B cell (primary cell): ENCODE results near the gene COPA. TPM values are rescaled to one million over a fixed set of nuclear protein-coding genes. Genes with fewer than 3 reads are reported as not detected.

Experiments used
- ATAC-seq: fragments of 200-7000 bp; cut with Tn5 transposase; one replicate; pipeline ENCODE4 v1.10.0; 2021; ENCODE audit warnings: low read depth, mild to moderate bottlenecking, moderate number of reproducible peaks, moderate library complexity
- CTCF ChIA-PET: fragments of 350-600 bp; sonication (Branson Sonifier 250); formaldehyde crosslinking; loops from one replicate; lab custom pipeline; 2021; ENCODE audit warnings: antibody characterized with exemption, inconsistent platforms; lab: Charles Lee
- POLR2A ChIA-PET: fragments of 350-600 bp; sonication (Branson Sonifier 250); formaldehyde crosslinking; loops from one replicate; lab custom pipeline; 2021; ENCODE audit warnings: antibody characterized with exemption; lab: Charles Lee
- DNase-seq: peaks from one replicate; pipeline ENCODE4 v3.0.0; 2013
- H2AFZ ChIP-seq: 2 replicates; pipeline ENCODE4 v1.6.1; 2012; ENCODE audit warnings: mild to moderate bottlenecking, low read depth, low read length; ENCODE audit not compliant: insufficient read depth, poor library complexity, severe bottlenecking
- H3K27ac ChIP-seq, 2 donors: 1 replicate in 1 of 2; 2 replicates in 1 of 2; pipeline ENCODE4 v1.5.1; 2012 to 2013; ENCODE audit warnings: low read length in 2 of 2, mild to moderate bottlenecking in 2 of 2, moderate library complexity in 1 of 2
- H3K27me3 ChIP-seq, 4 experiments: fragments of 200-600 bp in 1 of 4; sonication (generic) in 1 of 4; replicated peaks in 1 of 4; 1 replicate in 2 of 4; 2 replicates in 2 of 4; pipeline versions ENCODE4 v1.6.1 to v1.7.0; 2013 to 2016; ENCODE audit warnings: low read length in 3 of 4, mild to moderate bottlenecking in 2 of 4, mixed read lengths in 1 of 4, moderate library complexity in 1 of 4; ENCODE audit not compliant: insufficient read depth in 4 of 4, control insufficient read depth in 3 of 4; ENCODE audit errors: control extremely low read depth in 1 of 4
- H3K36me3 ChIP-seq, 2 experiments: replicated peaks in 1 of 2; 1 replicate in 1 of 2; 2 replicates in 1 of 2; pipeline versions ENCODE4 v1.6.1 to v1.7.1; 2013; ENCODE audit warnings: low read length in 1 of 2; ENCODE audit not compliant: insufficient read depth in 2 of 2, control insufficient read depth in 1 of 2; ENCODE audit errors: control extremely low read depth in 1 of 2, extremely low read depth in 1 of 2
- H3K4me1 ChIP-seq, 2 donors: fragments of 200-600 bp in 1 of 2; sonication (generic) in 1 of 2; 1 replicate in 1 of 2; 2 replicates in 1 of 2; pipeline versions ENCODE4 v1.5.1 to v1.6.1; 2013 to 2017; ENCODE audit warnings: low read length in 2 of 2; ENCODE audit not compliant: control insufficient read depth in 2 of 2, insufficient read depth in 2 of 2
- H3K4me2 ChIP-seq: replicated peaks from 2 replicates; pipeline ENCODE3; 2012; ENCODE audit warnings: mild to moderate bottlenecking, low read depth, low read length; ENCODE audit not compliant: poor library complexity, severe bottlenecking
- H3K4me3 ChIP-seq, 5 experiments: fragments of 200-600 bp in 1 of 5; sonication (generic) in 1 of 5; 1 replicate in 3 of 5; 2 replicates in 2 of 5; pipeline versions ENCODE4 v1.5.1 to v1.7.0; 2011 to 2016; ENCODE audit warnings: low read length in 4 of 5, mild to moderate bottlenecking in 4 of 5, low read depth in 2 of 5, control low read depth in 1 of 5, moderate library complexity in 1 of 5; ENCODE audit not compliant: insufficient read depth in 1 of 5; ENCODE audit errors: control extremely low read depth in 1 of 5, extremely low read depth in 1 of 5
- H3K79me2 ChIP-seq: fragments of 200-600 bp; sonication (generic); one replicate; pipeline ENCODE4 v1.6.0; 2016; ENCODE audit warnings: low read length; ENCODE audit not compliant: control insufficient read depth, insufficient read depth
- H3K9ac ChIP-seq: fragments of 200-600 bp; sonication (generic); 2 replicates; pipeline ENCODE4 v1.6.1; 2017; ENCODE audit warnings: mild to moderate bottlenecking, low read length, moderate library complexity
- H3K9me3 ChIP-seq, 3 donors: one replicate each; pipeline versions ENCODE4 v1.6.1 to v1.7.1; 2013; ENCODE audit warnings: low read length in 2 of 3; ENCODE audit not compliant: control insufficient read depth in 2 of 3, insufficient read depth in 1 of 3; ENCODE audit errors: control extremely low read depth in 1 of 3
- H4K20me1 ChIP-seq: 2 replicates; pipeline ENCODE4 v1.6.0; 2012; ENCODE audit warnings: mild to moderate bottlenecking, low read length; ENCODE audit not compliant: insufficient read depth, control insufficient read depth, poor library complexity, severe bottlenecking
- H3K27ac Mint-ChIP-seq: one replicate; pipeline ENCODE4 v1.8.0; 2021; ENCODE audit warnings: mixed read lengths
- H3K27me3 Mint-ChIP-seq: one replicate; pipeline ENCODE4 v1.8.0; 2021; ENCODE audit warnings: mixed read lengths
- H3K4me1 Mint-ChIP-seq: one replicate; pipeline ENCODE4 v1.8.0; 2021; ENCODE audit warnings: mixed read lengths
- H3K4me3 Mint-ChIP-seq: one replicate; pipeline ENCODE4 v1.8.0; 2021; ENCODE audit warnings: mixed read lengths
- H3K9me3 Mint-ChIP-seq: one replicate; pipeline ENCODE4 v1.8.0; 2022; ENCODE audit warnings: mixed read lengths; ENCODE audit not compliant: insufficient read depth
- EZH2 ChIP-seq: IDR thresholded peaks from 2 replicates; pipeline ENCODE4 v1.6.1; 2012; ENCODE audit warnings: borderline replicate concordance, low read depth, mild to moderate bottlenecking, moderate library complexity, low read length; ENCODE audit not compliant: insufficient read depth, poor library complexity, severe bottlenecking
- WGBS: methylation state at CpG from one replicate; pipeline ENCODE4 v1.1.5; 2013; ENCODE audit warnings: missing lambda C conversion rate; ENCODE audit not compliant: insufficient coverage; 5-methylcytosine and 5-hydroxymethylcytosine counted together
- intact Hi-C: fragments of 100-400 bp; cut with micrococcal nuclease; formaldehyde crosslinking; loops from one replicate; pipeline ENCODE4 v1.10.0; 2022
- polyA plus RNA-seq: library from polyadenylated mRNA; depleted of rRNA; stranded (reverse); fragments of >200 nt; gene quantifications from 2 replicates; pipeline ENCODE4 v1.2.3, GENCODE V29; 2012
- total RNA-seq, 2 donors: library from RNA; stranded (reverse); fragments of 120-200 nt in 1 of 2; gene quantifications; 1 replicate in 1 of 2; 2 replicates in 1 of 2; pipeline versions ENCODE4 v1.2.3 to v1.2.4, GENCODE V29; 2013 to 2022
- TF ChIP-seq, protein P1 (sequence below): fragments of 200-600 bp; IDR thresholded peaks from one replicate; pipeline ENCODE4 v1.8.0; 2022; ENCODE audit warnings: antibody characterized with exemption, mild to moderate bottlenecking

Gene COPA
- total and polyA plus RNA-seq, 2 donors (not counting 1 experiment from before 2014, with no cell fraction given) = 39.1 to 168 TPM

DNA sequence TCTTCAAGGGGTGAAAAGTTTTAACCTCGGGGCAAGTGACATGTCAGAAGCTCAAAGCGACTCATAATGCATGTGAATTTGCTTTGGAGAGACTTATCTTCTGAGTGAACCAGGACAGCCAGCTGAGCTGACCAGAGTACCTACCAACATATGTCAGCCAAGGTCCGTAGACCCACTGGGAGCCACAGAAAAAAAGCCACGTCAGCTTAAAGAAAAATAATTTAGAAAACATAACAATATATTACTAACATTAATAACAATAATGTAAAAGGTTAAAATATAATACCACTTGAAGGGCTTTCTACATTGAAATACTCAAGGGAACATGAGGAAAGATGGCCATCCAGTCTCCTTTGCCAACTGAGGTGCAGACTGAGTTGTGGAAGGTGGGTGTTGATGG lies 65.1 kb downstream of the COPA start:
- Histone ChIP-seq H3K36me3 (peaks cover 2 to 57% of the 10 kb centered on the region in 2 experiments), H3K27me3 (no peaks in the 10 kb centered on the region), H3K4me3 (no peak overlapping the region), H3K9ac (no peak overlapping the region), H3K4me1 (no peaks in the 10 kb centered on the region), H3K79me2 (peaks cover 2% of the 10 kb centered on the region), H2AFZ (no peak overlapping the region), H4K20me1 (no peaks in the 10 kb centered on the region), H3K4me2 (no peak overlapping the region), H3K27ac (no peak overlapping the region), H3K9me3 (no peaks in the 10 kb centered on the region)
- WGBS = 100% methylated on average over 1 of the region's 4 CpGs
- Mint-ChIP-seq H3K4me1 (peaks cover 2% of the 10 kb centered on the region), H3K9me3 (no peaks in the 10 kb centered on the region), H3K27me3 (no peaks in the 10 kb centered on the region), H3K27ac (no peak overlapping the region), H3K4me3 (no peak overlapping the region)
- TF ChIP-seq, protein P1, sequence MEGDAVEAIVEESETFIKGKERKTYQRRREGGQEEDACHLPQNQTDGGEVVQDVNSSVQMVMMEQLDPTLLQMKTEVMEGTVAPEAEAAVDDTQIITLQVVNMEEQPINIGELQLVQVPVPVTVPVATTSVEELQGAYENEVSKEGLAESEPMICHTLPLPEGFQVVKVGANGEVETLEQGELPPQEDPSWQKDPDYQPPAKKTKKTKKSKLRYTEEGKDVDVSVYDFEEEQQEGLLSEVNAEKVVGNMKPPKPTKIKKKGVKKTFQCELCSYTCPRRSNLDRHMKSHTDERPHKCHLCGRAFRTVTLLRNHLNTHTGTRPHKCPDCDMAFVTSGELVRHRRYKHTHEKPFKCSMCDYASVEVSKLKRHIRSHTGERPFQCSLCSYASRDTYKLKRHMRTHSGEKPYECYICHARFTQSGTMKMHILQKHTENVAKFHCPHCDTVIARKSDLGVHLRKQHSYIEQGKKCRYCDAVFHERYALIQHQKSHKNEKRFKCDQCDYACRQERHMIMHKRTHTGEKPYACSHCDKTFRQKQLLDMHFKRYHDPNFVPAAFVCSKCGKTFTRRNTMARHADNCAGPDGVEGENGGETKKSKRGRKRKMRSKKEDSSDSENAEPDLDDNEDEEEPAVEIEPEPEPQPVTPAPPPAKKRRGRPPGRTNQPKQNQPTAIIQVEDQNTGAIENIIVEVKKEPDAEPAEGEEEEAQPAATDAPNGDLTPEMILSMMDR = no peak
- TF ChIP-seq EZH2 = no peak
- no peak for DNase-seq
- ATAC-seq = no peak
- CTCF ChIA-PET = interaction anchor here (5.3 kb wide), 1 partner anchor 14 kb away, joined by 32 read pairs; no protein-coding TSS in a partner anchor
- POLR2A ChIA-PET = no interaction called here
- intact Hi-C loops = no loop called here

DNA sequence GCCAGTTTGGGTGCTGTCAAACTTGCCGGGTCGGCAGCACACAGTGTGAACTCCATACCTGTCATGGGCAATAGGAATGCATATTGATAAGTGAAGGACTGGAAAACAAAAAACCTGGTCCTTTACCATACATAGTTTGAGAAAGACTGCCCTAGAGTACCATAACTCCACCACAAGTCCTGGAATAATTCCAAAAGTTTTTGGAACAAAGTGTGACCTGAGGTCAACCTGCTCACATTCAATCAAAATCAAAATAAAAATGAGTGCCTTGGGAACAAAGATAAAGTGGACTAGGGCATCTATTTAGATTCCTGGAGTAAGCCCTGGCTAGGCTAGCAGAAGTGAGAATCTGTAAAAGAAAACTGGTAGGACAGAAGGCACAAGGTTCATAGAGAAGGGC lies 65.7 kb downstream of the COPA start:
- Mint-ChIP-seq H3K9me3 (no peaks in the 10 kb centered on the region), H3K4me1 (no peaks in the 10 kb centered on the region), H3K27me3 (no peaks in the 10 kb centered on the region), H3K4me3 (no peak overlapping the region), H3K27ac (no peak overlapping the region)
- Histone ChIP-seq H3K4me2 (no peak overlapping the region), H3K9ac (no peak overlapping the region), H3K4me3 (no peak overlapping the region), H3K9me3 (no peaks in the 10 kb centered on the region), H3K79me2 (no peaks in the 10 kb centered on the region), H3K27me3 (no peaks in the 10 kb centered on the region), H4K20me1 (no peaks in the 10 kb centered on the region), H3K4me1 (no peaks in the 10 kb centered on the region), H3K36me3 (peaks cover 2 to 53% of the 10 kb centered on the region in 2 experiments), H3K27ac (no peak overlapping the region), H2AFZ (no peak overlapping the region)
- intact Hi-C loops = no loop called here
- ChIA-PET POLR2A (no interaction called here), CTCF (interaction anchor here (1.5 kb wide), 1 partner anchor 26 kb away, joined by 3 read pairs; no protein-coding TSS in a partner anchor)
- WGBS = no CpG with 5 or more reads among the region's 2 CpGs
- no peak for TF ChIP-seq EZH2
- TF ChIP-seq, protein P1 = no peak
- DNase-seq (no peak), ATAC-seq (no peak)
